ENCODE results near the gene PHACTR3. TPM values are rescaled to one million over a fixed set of nuclear protein-coding genes. Genes with fewer than 3 reads are reported as not detected.

The PHACTR3 gene
- total RNA-seq, 1 donor from 2014 or later = 1.1 TPM

GRCh38 chr20:59829054-59829785 is 224.9 kb downstream of the PHACTR3 start:
- Mint-ChIP-seq H3K36me3 (ENCODE audit: insufficient read depth) (no peaks in the 10 kb centered on the region), H3K9me3 (ENCODE audit: low read depth) (no peaks in the 10 kb centered on the region), H3K27me3 (peaks cover 38% of the 10 kb centered on the region), H3K4me3 (ENCODE audit: low read depth) (no peak overlapping the region), H3K27ac (no peak overlapping the region), H3K4me1 (ENCODE audit: low read depth) (no peaks in the 10 kb centered on the region)
- TF ChIP-seq, protein P1, sequence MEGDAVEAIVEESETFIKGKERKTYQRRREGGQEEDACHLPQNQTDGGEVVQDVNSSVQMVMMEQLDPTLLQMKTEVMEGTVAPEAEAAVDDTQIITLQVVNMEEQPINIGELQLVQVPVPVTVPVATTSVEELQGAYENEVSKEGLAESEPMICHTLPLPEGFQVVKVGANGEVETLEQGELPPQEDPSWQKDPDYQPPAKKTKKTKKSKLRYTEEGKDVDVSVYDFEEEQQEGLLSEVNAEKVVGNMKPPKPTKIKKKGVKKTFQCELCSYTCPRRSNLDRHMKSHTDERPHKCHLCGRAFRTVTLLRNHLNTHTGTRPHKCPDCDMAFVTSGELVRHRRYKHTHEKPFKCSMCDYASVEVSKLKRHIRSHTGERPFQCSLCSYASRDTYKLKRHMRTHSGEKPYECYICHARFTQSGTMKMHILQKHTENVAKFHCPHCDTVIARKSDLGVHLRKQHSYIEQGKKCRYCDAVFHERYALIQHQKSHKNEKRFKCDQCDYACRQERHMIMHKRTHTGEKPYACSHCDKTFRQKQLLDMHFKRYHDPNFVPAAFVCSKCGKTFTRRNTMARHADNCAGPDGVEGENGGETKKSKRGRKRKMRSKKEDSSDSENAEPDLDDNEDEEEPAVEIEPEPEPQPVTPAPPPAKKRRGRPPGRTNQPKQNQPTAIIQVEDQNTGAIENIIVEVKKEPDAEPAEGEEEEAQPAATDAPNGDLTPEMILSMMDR (IDR thresholded peaks at IDR 0.05; ENCODE audit: unreplicated experiment) = no peak
- no peak for DNase-seq (ENCODE audit: low spot score, unreplicated experiment)

DNA sequence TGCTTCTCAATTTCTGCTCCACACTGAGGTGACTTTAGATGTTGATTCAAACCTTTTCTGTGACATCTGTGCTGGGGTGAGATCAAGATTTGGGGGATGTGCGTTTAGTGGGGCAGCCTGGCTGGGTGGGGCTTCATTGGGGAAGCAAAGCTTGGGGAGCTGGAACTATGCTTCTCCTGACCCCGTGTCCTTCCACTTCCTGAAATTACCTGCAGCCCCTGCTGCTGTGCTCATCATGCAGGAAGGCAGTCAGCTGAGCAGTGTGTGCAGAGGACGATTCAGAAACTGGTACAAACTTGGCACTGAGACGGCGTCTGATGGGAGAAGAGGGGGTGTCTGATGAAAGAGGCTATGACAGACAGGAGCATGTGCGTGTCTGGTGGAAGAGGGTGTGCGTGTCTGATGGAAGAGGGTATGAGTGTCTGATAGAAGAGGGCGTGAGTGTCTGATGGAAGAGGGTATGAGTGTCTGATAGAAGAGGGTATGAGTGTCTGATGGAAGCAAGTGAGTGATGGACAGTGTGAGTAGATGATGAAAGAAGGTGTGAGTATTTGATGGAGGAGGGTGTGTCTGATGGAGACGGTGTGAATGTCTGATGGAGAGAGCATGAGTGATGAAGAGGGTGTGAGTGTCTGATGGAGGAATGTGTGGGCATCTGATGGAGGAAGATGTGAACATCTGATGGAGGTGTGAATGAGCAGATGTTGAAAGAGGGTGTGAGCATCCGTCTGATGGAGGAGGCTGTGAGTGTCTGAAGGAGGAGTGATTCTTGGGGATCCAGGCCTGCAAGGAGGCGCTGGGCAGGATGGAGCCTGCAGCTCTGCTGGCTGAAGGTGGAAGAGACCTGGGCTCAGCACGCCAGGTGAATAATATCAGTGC is 225.7 kb downstream of the PHACTR3 start:
- H3K27ac Mint-ChIP-seq = no peak overlapping the region
- H3K9me3 Mint-ChIP-seq (ENCODE audit: low read depth) = no peaks in the 10 kb centered on the region
- DNase-seq (ENCODE audit: low spot score, unreplicated experiment) = no peak
- H3K27me3 Mint-ChIP-seq = peaks cover 46% of the 10 kb centered on the region
- H3K36me3 Mint-ChIP-seq (ENCODE audit: insufficient read depth) = no peaks in the 10 kb centered on the region
- no peaks in the 10 kb centered on the region for H3K4me1 Mint-ChIP-seq (ENCODE audit: low read depth)
- TF ChIP-seq, protein P1 (IDR thresholded peaks at IDR 0.05; ENCODE audit: unreplicated experiment) = no peak
- H3K4me3 Mint-ChIP-seq (ENCODE audit: low read depth) = no peak overlapping the region

GRCh38 chr20:59830665-59831023 is 226.3 kb downstream of the PHACTR3 start:
- Mint-ChIP-seq H3K36me3 (ENCODE audit: insufficient read depth) (no peaks in the 10 kb centered on the region), H3K27me3 (peaks cover 48% of the 10 kb centered on the region), H3K4me3 (ENCODE audit: low read depth) (no peak overlapping the region), H3K27ac (no peak overlapping the region), H3K9me3 (ENCODE audit: low read depth) (no peaks in the 10 kb centered on the region), H3K4me1 (ENCODE audit: low read depth) (peaks cover under 1% of the 10 kb centered on the region)
- DNase-seq (ENCODE audit: low spot score, unreplicated experiment) = no peak
- TF ChIP-seq, protein P1 (IDR thresholded peaks at IDR 0.05; ENCODE audit: unreplicated experiment) = no peak

GRCh38 chr20:59831024-59831915 is 226.9 kb downstream of the PHACTR3 start:
- Mint-ChIP-seq H3K27me3 (peaks cover 54% of the 10 kb centered on the region), H3K27ac (no peak overlapping the region), H3K4me3 (ENCODE audit: low read depth) (no peak overlapping the region), H3K9me3 (ENCODE audit: low read depth) (no peaks in the 10 kb centered on the region), H3K36me3 (ENCODE audit: insufficient read depth) (no peaks in the 10 kb centered on the region), H3K4me1 (ENCODE audit: low read depth) (peaks cover 5% of the 10 kb centered on the region)
- DNase-seq (ENCODE audit: low spot score, unreplicated experiment) = no peak
- TF ChIP-seq, protein P1 (IDR thresholded peaks at IDR 0.05; ENCODE audit: unreplicated experiment) = no peak

DNA sequence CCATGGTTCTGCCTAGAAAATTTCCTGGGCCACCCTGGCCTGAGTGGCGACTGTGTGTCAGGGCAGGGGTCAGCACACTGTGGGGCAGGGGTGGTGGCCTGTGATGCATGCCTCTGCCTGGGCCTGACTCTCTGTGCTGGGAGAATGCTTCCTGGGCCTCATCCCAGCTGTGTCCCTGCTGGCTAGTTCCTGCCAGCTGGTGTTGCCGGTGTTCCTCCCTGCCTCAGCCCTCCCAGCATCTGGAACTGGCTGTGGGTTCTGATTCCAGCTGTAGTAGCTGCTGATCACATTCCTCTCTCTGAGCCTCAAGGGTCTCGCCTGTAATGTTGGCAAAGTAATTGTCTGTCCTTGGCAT is 227.6 kb downstream of the PHACTR3 start:
- H3K27me3 Mint-ChIP-seq = peaks cover 56% of the 10 kb centered on the region
- DNase-seq (ENCODE audit: low spot score, unreplicated experiment) = no peak
- no peaks in the 10 kb centered on the region for H3K9me3 Mint-ChIP-seq (ENCODE audit: low read depth)
- H3K4me1 Mint-ChIP-seq (ENCODE audit: low read depth) = peaks cover 5% of the 10 kb centered on the region
- TF ChIP-seq, protein P1 (IDR thresholded peaks at IDR 0.05; ENCODE audit: unreplicated experiment) = no peak
- no peak overlapping the region for H3K4me3 Mint-ChIP-seq (ENCODE audit: low read depth)
- no peak overlapping the region for H3K27ac Mint-ChIP-seq
- H3K36me3 Mint-ChIP-seq (ENCODE audit: insufficient read depth) = no peaks in the 10 kb centered on the region

Data from progenitor cell of endocrine pancreas (in vitro differentiated cells).